D721Med (cell line): ENCODE results near the gene NEURL4.
A peak's percentile ranks its signal among the peaks of the same experiment; 100 is the strongest.

Source experiments
- DNase-seq: peaks from one replicate; pipeline ENCODE4 v3.0.0; 2011; ENCODE audit warnings: low spot score; ENCODE audit not compliant: insufficient read length
- FAIRE-seq: peaks from 2 replicates; lab custom pipeline; 2011; peaks lifted over from hg19 to GRCh38; lab: Jason Lieb, UNC
- CTCF ChIP-seq: IDR thresholded peaks from 2 replicates; pipeline ENCODE4 v1.5.1; 2012; ENCODE audit warnings: mild to moderate bottlenecking, control low read depth; ENCODE audit not compliant: insufficient read depth; ENCODE audit errors: missing control alignments

Gene NEURL4

GRCh38 chr17:7306911-7307685 lies 22.0 kb downstream of the NEURL4 start, which contains the start of gene EIF5A:
Gene EIF5A (plus strand): TSS chr17:7307628. CDS start chr17:7309636, 2,008 bp downstream.
- DNase-seq, result peak; percentile 92
- FAIRE-seq, result peak; percentile 84
- TF ChIP-seq CTCF, result no peak

GRCh38 chr17:7304179-7304578 lies 25.0 kb downstream of the NEURL4 start:
- no peak for DNase-seq
- no peak for FAIRE-seq
- TF ChIP-seq CTCF, result no peak

GRCh38 chr17:7296189-7296861 lies 32.8 kb downstream of the NEURL4 start:
- DNase-seq (peak; percentile 81), FAIRE-seq (no peak)
- TF ChIP-seq CTCF, result peak; percentile 65

GRCh38 chr17:7295230-7296180 lies 33.6 kb downstream of the NEURL4 start:
- FAIRE-seq (no peak), DNase-seq (no peak)
- no peak for TF ChIP-seq CTCF

GRCh38 chr17:7294614-7295153 lies 34.5 kb downstream of the NEURL4 start, which contains the start of gene YBX2:
Gene YBX2 (minus strand): TSS chr17:7294639. CDS start chr17:7294500, 139 bp downstream.
- peak; percentile 91 for DNase-seq
- FAIRE-seq, result no peak

More at GRCh38 chr17:7294614-7295153, 34.5 kb downstream of the NEURL4 start, which contains the start of gene YBX2:
- TF ChIP-seq CTCF, result no peak
